ENCODE data around the gene CCNA2.

The CCNA2 gene

DNA sequence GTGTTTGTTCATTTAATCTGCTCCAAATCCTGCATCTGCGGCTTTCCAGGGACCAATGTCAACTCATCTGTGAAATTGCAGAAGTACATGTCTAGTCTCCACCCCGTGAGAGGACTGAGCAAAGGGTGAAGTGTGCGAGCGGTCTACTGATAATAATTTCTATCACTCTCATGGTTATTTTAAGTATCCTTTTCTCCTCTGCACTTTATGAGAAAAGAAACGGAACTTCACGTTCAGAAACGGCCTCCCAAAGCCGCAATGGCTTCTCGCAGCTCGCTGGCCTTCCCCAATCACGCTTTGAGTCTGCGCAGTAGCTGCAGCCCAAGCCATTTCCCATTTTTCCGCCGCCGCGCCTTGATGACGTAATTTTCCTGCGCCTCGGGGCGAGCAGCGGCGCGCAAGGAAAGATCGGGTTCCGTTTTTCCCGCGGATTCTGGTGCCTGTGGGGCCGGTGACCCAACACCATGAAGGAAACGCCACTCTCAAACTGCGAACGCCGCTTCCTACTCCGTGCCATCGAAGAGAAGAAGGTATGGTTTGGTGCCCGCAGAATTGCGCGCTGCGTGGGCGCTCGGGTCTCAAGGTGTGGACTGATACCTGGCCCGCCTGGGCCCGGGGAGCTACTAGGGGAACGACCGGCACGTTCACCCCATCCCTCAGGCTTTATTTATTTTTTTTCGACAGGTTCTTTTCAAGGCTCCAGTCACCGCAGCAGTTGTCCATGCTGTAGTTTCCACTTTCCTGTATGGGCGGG is 22.5 kb downstream of the CCNA2 start, which contains the start of gene EXOSC9:
EXOSC9 (plus strand) TSS at position 363 of the 754 bp plus-strand sequence; CDS start at position 465, 102 bp downstream.
- DNase-seq, result peak; percentile 67

DNA sequence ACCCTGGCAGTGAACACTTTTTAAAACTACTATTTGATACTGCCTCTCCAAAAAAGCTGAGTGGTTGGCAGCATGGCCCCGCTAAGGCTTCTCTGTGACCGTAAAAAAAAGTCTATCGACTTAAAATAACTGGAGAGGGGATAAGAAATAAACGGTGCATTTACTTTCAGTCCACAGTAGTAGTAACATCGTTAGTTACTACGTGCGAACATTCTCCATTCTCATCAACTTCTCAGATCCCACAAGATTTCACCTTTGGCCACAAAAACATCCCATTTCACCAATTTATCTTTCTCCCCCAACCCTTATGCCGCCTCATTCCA is 23.1 kb downstream of the CCNA2 start:
- no peak for DNase-seq

DNA sequence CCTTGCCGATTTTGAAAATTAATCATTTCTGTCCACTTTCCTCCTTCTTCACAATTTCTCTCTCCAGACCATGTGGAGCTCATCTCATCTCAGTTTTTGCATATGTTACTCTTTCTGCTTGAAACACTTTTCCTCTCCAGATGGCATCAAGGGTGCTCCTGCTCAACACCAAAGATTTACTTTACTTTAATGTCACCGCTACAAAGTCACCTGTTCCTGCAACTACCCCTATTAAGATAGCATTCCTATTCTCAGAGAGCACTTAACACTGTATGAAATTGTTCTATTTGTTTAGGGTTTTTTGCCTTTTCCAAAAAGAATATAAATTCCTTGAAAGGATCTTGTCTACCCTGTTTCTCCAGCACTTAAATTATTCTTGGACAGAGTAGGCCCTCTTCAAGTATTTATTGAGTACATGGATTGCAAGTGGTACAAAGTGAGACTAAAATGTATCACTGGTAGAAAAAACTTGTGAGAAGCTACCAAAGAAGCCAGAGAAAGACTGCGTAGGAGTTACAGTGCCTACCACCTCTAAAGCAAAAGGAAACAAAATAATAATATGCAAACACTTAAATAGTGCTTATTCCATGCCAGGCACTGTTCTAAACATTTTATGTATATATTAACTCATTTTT is 23.7 kb downstream of the CCNA2 start:
- DNase-seq, result no peak

DNA sequence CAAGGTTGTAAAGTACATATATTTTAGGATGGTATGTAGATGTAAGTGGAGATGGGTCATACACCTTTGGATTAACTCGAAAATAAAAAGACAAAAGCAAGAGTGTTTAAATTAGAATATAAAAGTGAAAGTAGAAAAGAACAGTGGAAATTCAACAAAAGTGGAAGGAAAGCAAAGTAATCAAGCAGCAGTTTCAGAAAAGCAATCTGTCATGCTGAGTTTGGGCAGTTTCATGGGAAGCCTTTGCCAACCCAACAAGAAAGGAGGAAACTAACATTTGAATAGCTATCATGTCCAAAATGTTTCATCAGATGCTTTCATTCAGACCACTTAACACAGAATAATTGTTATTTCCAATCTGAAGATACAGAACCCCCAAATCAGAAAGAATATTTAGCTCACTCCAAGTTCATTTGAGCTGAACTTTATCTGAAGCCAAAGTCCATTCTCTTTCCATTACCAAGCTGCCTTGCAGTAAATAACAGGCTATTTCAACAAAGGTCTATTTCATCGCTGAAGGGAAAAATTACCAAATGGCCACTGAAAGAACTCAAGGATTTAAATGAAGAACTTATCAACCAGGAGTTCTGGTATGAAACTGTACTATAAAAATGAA is 24.4 kb downstream of the CCNA2 start:
- DNase-seq, result no peak

DNA sequence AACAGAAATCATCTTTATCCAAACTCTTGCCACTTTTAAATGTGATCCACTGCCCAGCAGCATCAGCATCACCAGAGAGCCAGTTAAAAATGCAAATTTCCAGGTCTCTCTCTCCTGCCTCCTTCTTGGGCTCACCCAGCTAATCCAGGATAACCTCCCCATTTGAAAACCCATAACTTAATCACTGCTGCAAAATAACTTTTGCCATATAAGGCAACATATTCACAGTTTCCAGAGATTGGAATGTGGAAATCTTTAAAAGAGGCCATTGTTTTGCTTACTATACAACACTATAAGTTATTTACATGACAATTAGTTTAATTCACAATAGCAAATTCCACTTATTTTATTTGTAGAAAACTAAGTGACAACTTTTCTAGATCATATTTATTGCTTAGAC is 27.4 kb downstream of the CCNA2 start:
- DNase-seq, result no peak

DNA sequence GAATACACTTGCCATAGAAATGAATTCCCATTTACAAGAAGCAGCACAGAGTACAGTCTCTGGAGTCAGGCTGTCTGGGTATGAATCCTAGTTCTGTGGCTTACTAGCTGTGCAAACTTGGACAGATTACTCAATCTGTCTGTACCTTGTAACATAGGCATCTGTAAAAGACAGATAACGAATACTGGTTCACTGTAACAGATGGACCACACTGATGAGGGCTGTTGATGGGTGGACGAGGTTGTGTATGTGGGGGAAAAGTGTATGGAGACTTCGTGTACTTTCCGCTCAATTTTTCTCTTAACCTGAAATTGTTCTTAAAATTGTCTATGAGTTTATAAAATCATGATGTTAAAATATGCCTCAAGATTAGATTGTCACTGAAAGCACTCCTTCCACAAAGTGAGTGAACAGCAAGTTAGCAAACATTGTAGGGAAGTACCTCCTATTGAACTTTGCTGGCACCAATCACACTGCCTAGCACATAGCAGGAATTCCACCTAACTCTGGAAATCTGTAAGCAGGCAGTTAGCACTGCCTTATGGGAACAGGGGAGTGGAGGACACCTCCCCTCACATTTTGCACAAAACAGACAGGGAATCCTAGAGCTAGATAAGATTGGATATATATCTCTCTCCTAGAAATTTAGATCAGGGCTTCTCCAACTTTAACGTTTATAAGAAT is 29.0 kb downstream of the CCNA2 start:
- DNase-seq, result no peak

DNA sequence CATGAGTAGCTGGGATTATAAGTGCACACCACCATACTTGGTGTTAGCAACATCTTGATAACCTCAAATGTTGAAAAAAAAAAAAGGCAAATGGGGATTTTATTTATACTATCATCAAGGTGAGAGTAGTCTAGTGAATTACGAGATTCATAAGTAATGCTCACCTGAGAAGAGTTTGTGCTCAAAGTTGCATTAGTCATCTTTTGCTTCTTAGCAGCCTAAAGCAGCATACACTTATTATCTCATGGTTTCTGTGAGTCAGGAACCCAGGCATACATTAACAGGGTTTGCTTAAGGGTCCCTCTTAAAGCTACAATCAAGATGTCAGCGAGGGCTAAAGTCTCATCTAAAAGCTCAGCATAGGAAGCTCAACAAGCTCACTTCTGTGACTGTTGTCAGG is 30.7 kb downstream of the CCNA2 start:
- no peak for DNase-seq

DNA sequence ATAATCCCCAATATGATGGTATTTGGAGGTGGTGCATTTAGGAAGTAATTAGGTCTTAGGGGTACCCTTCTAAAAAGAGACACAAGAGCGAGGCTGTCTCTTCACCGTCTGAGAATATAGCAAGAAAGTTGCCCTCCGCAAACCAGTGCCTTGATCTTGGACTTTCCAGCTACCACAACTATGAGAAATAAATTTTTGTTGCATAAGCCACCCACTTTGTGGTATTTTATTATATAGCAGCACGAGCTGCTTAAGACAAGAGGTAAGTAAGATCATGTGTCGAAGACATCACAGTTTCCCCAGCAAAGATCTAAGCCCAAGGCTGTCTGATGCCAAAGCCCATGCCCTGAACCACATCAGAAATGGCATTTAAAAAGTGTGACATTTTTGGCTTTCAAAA is 32.2 kb downstream of the CCNA2 start:
- DNase-seq, result no peak

DNA sequence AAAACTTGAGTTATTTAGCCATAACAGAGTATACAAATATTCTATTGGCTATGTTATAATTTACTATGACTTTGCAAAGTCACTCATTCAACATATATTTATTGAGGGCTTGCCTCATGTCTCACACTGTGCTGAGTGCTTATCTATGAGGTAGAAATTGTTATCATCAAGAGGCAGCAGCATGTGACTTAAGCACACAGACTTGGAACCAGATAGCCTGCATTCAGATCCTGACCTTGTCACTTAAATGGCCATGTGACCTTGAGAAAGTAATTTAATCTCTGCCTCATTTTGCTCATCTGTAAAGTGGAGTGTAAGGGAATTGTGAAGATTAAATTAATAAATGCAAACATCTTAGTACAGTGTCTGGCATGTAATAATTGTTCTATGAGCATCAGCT is 32.7 kb downstream of the CCNA2 start:
- DNase-seq, result no peak

DNA sequence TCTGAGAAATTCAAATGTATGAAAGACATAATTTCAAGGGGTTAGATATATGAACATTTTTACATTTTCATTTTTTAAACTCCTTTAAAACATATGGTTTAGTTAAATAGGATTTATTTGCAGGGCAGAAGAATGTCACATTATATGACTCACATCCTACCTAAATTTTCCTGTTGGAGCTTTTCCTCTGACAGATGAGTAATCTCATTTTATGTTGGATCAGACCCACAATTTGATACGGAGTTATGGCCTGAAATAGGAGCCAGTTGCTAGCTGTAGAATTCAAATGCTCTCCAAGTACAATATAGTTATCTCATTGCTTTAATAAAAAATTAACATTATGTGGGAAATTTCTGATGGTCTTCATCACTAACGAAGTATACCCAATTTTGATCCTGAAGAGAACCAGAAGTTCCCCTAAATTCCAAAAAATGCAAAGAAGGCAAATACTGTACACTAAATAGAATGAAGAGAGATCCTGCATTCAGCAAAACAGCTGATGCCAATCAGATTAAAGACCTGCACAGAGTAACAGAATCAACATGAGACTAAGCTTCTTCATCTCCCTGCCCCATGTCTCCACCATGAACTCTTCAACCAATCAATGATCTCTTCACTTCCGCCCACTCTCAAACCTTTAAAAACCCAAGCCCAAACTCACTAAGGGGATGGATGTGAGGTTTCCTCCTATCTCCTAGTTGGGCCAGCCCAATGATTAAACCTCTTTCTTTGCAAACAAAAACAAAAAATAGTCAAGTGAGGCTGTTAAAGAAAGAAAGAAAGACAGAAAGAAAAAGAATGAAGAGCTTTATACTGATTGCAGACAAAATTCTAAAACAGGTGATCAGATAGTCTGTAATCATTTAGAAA is 33.5 kb downstream of the CCNA2 start:
- DNase-seq, result no peak

DNA sequence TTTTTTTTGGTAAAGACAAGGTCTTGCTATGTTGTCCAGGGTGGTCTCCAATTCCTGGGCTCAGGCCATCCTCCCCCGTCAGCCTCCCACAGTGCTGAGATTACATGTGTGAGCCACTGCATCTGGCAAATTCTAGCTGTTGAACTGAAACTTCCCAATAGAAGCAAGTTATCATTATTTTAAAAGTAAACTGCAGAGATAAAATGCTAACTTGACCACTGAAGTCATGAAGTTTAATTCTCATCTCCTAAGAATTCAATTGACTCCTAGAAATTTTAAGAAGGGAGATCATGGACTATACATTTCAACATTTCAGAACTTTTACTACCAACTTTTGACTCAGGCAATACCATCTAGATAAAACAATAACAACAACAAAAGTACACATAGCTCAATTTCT is 34.2 kb downstream of the CCNA2 start:
- no peak for DNase-seq

DNA sequence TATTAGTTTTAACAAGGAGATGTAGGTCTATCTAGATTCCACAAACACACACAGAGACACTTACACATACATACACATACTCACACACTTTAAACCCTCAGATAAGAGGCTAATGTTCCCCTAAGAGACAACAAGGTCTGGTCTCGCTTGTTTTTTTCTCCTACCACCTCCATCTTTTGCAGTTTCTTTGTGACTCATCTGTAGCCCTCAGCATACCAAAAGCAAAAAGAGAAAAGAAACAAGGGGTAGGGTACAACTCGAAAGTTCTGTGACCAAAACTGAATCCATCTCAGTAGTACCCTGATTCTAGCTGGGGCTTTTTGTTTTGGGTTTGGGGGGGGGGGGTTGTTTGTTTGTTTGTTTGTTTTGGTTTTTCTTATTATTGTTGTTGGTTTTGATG is 34.8 kb downstream of the CCNA2 start:
- DNase-seq, result no peak

DNA sequence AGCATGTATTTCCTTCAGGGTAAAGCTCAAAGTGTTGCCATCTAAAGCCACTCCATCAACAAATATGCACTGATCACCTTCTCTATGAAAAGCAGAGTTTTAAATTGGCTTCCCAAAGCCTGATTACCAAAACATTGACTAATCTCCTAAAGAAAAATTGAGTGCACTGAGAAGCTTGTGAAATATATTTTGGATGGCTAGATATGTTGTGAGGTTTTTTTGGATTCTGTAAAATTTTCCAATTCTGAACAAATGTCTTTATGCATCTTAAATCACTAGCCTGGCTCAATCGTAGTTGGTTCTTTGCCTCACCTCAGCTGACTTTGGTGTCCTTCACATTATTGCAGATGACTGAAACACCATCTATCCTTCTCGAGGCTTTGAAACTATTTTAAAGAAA is 37.5 kb downstream of the CCNA2 start:
- DNase-seq, result no peak

DNA sequence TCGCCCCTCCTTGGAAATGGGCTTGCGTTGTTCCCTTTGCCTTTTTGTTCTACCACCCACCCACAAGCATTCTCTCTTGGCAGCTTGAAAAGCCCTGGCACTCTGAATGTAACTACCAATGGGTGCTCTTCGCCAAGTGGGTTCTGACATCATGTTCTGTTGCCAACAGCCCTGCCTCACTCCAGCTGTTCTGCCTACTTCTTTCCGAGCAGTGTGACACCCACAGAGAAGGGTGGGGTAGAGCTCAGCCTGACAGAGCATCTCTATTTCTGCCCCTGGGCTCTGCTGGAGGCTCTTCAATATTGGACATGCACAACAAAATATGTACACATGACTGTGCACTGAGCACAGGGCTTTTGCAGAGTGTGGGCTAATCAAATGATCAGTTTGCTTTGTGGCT is 38.2 kb downstream of the CCNA2 start:
- no peak for DNase-seq

DNA sequence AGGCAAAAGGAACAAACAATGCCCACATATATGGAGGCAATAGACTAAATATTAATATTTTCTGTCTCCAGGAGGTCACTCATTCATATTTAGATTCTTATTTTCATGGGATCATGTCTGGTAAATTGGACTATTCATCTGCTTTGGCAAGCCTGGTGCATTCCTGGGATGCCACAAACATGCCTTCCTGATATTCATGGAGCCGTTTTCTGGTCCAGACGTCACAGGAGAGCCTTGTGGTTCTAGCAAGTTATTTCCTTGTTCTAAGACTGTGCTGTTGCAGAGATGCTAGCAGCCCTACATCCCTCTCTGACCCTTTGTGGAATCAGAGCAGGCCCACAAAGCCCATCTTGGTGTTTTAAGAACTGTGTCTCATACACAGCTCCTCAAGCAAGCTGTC is 38.7 kb downstream of the CCNA2 start:
- DNase-seq, result no peak

DNA sequence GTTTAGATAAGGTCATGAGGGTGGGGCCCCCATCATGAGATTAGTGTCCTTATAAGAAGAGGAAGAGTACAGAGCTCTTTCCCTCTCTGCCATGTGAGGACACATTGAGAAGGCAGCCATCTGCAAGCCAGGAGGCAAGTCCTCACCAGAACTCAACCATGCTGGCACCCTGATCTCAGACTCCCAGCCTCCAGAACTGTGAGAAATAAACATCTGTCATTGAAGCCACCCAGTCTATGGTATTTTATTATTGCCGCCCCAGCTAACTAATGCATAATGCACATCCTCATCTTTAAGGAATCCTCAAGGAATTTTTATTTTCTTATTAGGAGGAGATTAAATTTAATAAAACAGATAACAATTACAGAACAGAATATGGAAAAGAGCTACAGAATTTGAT is 39.3 kb downstream of the CCNA2 start:
- DNase-seq, result no peak

DNA sequence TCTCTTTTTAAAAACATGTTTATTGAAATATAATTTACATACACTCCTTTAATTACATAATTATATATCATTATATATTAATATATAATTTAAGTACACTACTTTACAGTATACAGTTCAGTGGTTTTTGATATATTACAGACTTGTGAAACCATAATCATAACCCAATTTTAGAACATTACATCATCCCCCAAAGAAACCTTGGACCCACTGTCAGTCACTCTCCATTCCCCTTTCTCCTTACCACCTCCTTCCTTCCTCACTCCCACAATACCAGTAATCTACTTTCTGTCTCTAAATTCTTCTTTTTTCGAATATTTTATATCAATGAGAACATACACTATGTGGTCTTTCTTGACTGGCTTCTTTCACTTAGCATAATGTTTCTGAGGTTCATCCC is 40.5 kb downstream of the CCNA2 start:
- no peak for DNase-seq

DNA sequence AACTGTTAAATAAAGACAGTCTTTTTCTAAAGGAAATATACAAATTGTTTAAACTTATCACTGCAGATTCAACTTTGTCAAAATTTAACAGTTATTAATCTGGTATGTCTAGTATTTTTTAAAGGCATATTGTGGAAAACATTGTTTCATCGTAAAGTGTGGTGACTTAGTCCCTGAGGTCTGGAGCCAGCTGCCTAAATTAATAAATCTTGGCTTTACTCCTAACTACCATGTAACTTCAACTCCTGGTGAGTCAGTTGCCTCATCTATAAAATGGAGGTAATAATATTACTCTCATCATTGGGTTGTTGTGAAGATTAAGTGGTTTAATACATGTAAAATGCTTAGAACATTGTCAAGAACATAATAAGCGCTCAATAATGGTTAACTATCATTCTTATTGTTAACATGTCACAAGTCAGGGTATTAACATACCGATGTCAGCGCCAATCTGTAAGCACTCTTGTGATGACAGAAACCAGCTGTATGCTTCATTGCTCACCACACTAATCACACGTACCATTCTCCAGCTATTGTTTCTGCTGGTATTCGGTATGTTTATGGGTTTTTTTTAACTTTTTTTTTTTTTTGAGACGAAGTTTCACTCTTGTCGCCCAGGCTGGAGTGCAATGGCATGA is 44.6 kb downstream of the CCNA2 start:
- DNase-seq, result no peak

DNA sequence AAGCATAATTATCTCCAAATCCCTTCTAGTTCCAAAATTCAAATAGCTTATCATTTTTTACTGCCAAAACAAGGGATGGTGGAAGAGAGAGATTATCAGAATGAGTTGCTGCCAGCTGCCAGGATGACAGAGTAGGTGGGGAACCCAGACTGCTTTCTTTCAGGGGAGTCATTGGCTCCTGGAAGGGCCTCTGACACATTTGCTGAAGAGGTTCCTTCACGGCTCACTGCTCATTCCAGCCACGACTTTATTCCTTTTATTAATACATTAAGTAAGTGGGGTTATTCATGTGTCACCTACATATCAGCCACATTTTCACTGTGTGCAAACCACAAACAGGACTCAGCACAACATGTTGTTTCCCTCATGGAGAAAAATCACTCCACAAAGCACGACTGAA is 46.1 kb downstream of the CCNA2 start:
- DNase-seq, result peak; percentile 17

DNA sequence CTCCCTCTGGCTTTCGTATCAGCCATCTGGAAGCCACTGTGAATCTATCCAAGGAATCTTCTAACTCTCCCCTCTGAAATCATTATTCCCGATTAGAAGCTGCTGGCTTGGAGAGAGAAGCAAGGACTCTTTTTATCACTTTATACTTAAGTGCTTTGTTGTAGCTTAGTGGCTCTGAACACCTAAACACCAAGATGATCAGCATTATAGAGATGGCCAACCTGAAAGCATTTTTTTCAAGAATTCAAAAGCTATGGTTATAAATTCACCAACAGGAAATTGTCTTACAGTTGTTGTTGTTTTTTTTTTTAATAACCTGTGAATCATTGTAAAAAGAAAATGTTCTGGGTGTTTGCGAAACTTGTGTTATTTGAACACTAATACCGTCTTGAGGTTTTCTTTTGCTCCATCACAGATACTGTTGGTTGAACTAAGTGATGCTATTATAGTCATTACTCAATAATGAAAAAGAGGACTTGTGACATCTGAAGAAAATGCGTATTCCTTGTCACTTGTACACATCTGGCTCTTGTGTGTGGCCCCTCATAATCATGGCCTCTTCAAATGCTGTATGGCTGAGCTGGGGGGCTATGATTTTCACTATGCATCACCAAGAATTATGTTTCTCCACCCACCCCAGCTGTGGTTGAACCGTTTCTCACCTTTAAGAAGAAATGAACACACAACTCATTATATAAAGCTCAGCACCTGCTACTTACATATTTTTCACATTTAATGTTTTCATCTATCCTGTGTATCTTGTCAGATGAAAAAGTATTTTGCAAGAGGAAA is 46.9 kb downstream of the CCNA2 start:
- no peak for DNase-seq

DNA sequence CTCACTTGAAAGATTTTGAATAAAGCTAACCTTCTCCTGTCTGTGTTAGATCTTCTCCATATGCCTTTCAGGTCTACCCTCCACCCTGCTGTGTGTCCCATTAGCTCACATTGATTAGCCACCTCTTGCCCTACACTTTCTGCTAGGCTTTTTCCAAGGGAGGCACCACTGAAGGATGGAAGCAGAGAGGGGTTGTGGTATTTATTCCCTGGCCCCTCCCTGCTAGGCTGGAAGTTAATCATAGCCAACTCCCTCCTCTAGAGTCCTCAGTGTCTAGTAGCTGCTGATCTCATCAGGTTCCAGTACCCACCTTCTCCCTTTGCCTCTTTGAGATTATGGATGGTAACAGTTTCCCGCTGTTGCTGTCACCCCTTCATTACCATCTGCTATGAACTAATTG is 49.8 kb downstream of the CCNA2 start:
- DNase-seq, result no peak

DNA sequence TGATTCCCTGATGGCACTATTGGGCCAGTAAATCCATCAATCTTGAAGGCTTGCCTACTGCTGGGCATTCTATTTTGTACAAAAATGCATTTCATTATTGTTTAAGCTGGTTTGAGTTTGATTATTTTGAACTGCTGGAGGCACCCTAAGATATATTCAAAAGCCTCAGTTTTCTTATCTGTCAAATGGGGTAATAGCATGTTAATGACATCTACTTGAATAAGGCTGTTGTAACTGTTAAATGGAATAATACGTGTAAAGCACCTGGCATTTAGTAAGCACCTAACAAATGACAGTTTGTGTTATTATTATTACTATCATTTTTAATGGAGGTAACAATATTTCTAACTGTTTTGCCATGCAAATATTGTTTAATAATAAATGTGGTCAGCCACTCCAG is 51.8 kb downstream of the CCNA2 start:
- DNase-seq, result no peak

Data from DMS79 treated with DMSO at 0.1 percent for 48 hours (cell line).